Measurements from ENCODE around the gene FHAD1. TPM values are rescaled to one million over a fixed set of nuclear protein-coding genes. Genes with fewer than 3 reads are reported as not detected.

The FHAD1 gene
- total RNA-seq, 2 experiments from 2014 or later: not detected

GRCh38 chr1:15408890-15409387 is 161.9 kb downstream of the FHAD1 start:
- ChIA-PET CTCF (interaction anchor here (1.2 kb wide), 1 partner anchor 15 kb away, joined by 3 read pairs; no protein-coding TSS in a partner anchor), POLR2A (no interaction called here)
- Mint-ChIP-seq H3K27me3 (peaks cover 32% of the 10 kb centered on the region), H3K36me3 (ENCODE audit: low read depth) (peaks cover 12% of the 10 kb centered on the region), H3K27ac (no peak overlapping the region), H3K4me1 (peaks cover 32% of the 10 kb centered on the region), H3K4me3 (peak overlapping the region; percentile 64), H3K9me3 (no peaks in the 10 kb centered on the region)
- DNase-seq: no peak

- no peaks in the 10 kb centered on the region for H3K9me3 Mint-ChIP-seq
- H3K27ac Mint-ChIP-seq: peak within 1 kb of the TSS; percentile 90
- peak within 1 kb of the TSS; percentile 90 for H3K4me3 Mint-ChIP-seq
- H3K36me3 Mint-ChIP-seq (ENCODE audit: low read depth): peaks cover 17% of the 10 kb centered on the region
- ChIA-PET CTCF (interaction anchor here (0.6 to 1.5 kb wide), 2 partner anchors 12 to 351 kb away, joined by 3 to 6 read pairs; no protein-coding TSS in a partner anchor), POLR2A (interaction anchor here (0.5 kb wide), 1 partner anchor 319 kb away, joined by 3 read pairs; no protein-coding TSS in a partner anchor)
- peaks cover 38% of the 10 kb centered on the region for H3K4me1 Mint-ChIP-seq
- peaks cover 32% of the 10 kb centered on the region for H3K27me3 Mint-ChIP-seq
- DNase-seq: peak; percentile 86
These were observed 162.6 kb downstream of the FHAD1 start, which contains the start of gene EFHD2 for GRCh38 chr1:15409388-15410222. EFHD2 (plus strand) TSS chr1:15409888; CDS start chr1:15409972, 84 bp downstream.

- peaks cover 30% of the 10 kb centered on the region for H3K27me3 Mint-ChIP-seq
- peaks cover 46% of the 10 kb centered on the region for H3K4me1 Mint-ChIP-seq
- no peaks in the 10 kb centered on the region for H3K9me3 Mint-ChIP-seq
- H3K4me3 Mint-ChIP-seq: peak overlapping the region; percentile 90
- peak overlapping the region; percentile 87 for H3K27ac Mint-ChIP-seq
- peak; percentile 23 for DNase-seq
- H3K36me3 Mint-ChIP-seq (ENCODE audit: low read depth): peaks cover 24% of the 10 kb centered on the region
- CTCF ChIA-PET: interaction anchor here (0.5 to 1.7 kb wide), 5 partner anchors 9 to 868 kb away, joined by 3 to 6 read pairs (median 4); no protein-coding TSS in a partner anchor
- POLR2A ChIA-PET: interaction anchor here (0.5 kb wide), 1 partner anchor 320 kb away, joined by 3 read pairs; no protein-coding TSS in a partner anchor
These were observed 163.3 kb downstream of the FHAD1 start for GRCh38 chr1:15410223-15410883.

- CTCF ChIA-PET: interaction anchor here (0.5 to 2.1 kb wide), 5 partner anchors 9 to 867 kb away, joined by 3 to 8 read pairs (median 4); no protein-coding TSS in a partner anchor
- Mint-ChIP-seq H3K4me3 (peak overlapping the region; percentile 90), H3K27ac (peak overlapping the region; percentile 87)
These were observed 163.8 kb downstream of the FHAD1 start for GRCh38 chr1:15410884-15411245.

GRCh38 chr1:15411593-15412137 is 164.6 kb downstream of the FHAD1 start:
- Mint-ChIP-seq H3K36me3 (ENCODE audit: low read depth) (peaks cover 27% of the 10 kb centered on the region), H3K27me3 (peaks cover 24% of the 10 kb centered on the region)

More at GRCh38 chr1:15410884-15411245, 163.8 kb downstream of the FHAD1 start:
- H3K9me3 Mint-ChIP-seq: no peaks in the 10 kb centered on the region
- peaks cover 24% of the 10 kb centered on the region for H3K36me3 Mint-ChIP-seq (ENCODE audit: low read depth)
- no peak for DNase-seq
- peaks cover 51% of the 10 kb centered on the region for H3K4me1 Mint-ChIP-seq
- POLR2A ChIA-PET: no interaction called here
- peaks cover 28% of the 10 kb centered on the region for H3K27me3 Mint-ChIP-seq

GRCh38 chr1:15412175-15412800 is 165.3 kb downstream of the FHAD1 start:
- Mint-ChIP-seq H3K4me1 (peaks cover 65% of the 10 kb centered on the region), H3K36me3 (ENCODE audit: low read depth) (peaks cover 28% of the 10 kb centered on the region), H3K27ac (peak overlapping the region; percentile 41), H3K9me3 (no peaks in the 10 kb centered on the region), H3K4me3 (peak overlapping the region; percentile 90), H3K27me3 (peaks cover 18% of the 10 kb centered on the region)
- POLR2A ChIA-PET: no interaction called here
- CTCF ChIA-PET: interaction anchor here (0.9 to 2.1 kb wide), 6 partner anchors 9 to 260 kb away, joined by 3 to 8 read pairs (median 5); no protein-coding TSS in a partner anchor
- peak; percentile 23 for DNase-seq

More at GRCh38 chr1:15411593-15412137, 164.6 kb downstream of the FHAD1 start:
- Mint-ChIP-seq H3K4me3 (peak overlapping the region; percentile 90), H3K9me3 (no peaks in the 10 kb centered on the region), H3K4me1 (peaks cover 59% of the 10 kb centered on the region), H3K27ac (peak overlapping the region; percentile 69)
- peak; percentile 46 for DNase-seq
- ChIA-PET CTCF (interaction anchor here (1.7 to 2.1 kb wide), 4 partner anchors 9 to 88 kb away, joined by 5 to 8 read pairs (median 5); no protein-coding TSS in a partner anchor), POLR2A (no interaction called here)

- H3K4me3 Mint-ChIP-seq: no peak overlapping the region
- no peaks in the 10 kb centered on the region for H3K9me3 Mint-ChIP-seq
- ChIA-PET POLR2A (no interaction called here), CTCF (interaction anchor here (0.9 to 2.1 kb wide), 5 partner anchors 8 to 260 kb away, joined by 3 to 8 read pairs (median 5); no protein-coding TSS in a partner anchor)
- H3K36me3 Mint-ChIP-seq (ENCODE audit: low read depth): peaks cover 28% of the 10 kb centered on the region
- DNase-seq: no peak
- peaks cover 70% of the 10 kb centered on the region for H3K4me1 Mint-ChIP-seq
- H3K27ac Mint-ChIP-seq: no peak overlapping the region
- peaks cover 12% of the 10 kb centered on the region for H3K27me3 Mint-ChIP-seq
These were observed 165.8 kb downstream of the FHAD1 start for GRCh38 chr1:15412843-15413242.

- CTCF ChIA-PET: interaction anchor here (0.7 to 1.1 kb wide), 3 partner anchors 8 to 72 kb away, joined by 3 read pairs; no protein-coding TSS in a partner anchor
- peaks cover 75% of the 10 kb centered on the region for H3K4me1 Mint-ChIP-seq
- peak overlapping the region; percentile 36 for H3K27ac Mint-ChIP-seq
- no peaks in the 10 kb centered on the region for H3K9me3 Mint-ChIP-seq
- peaks cover 5% of the 10 kb centered on the region for H3K27me3 Mint-ChIP-seq
- H3K4me3 Mint-ChIP-seq: no peak overlapping the region
- POLR2A ChIA-PET: no interaction called here
- H3K36me3 Mint-ChIP-seq (ENCODE audit: low read depth): peaks cover 30% of the 10 kb centered on the region
- DNase-seq: no peak
These were observed 166.8 kb downstream of the FHAD1 start for GRCh38 chr1:15413563-15414444.

- H3K4me3 Mint-ChIP-seq: no peak overlapping the region
- POLR2A ChIA-PET: no interaction called here
- no peak for DNase-seq
- H3K4me1 Mint-ChIP-seq: peaks cover 71% of the 10 kb centered on the region
- no peaks in the 10 kb centered on the region for H3K9me3 Mint-ChIP-seq
- peaks cover 30% of the 10 kb centered on the region for H3K36me3 Mint-ChIP-seq (ENCODE audit: low read depth)
- H3K27me3 Mint-ChIP-seq: no peaks in the 10 kb centered on the region
- CTCF ChIA-PET: interaction anchor here (0.6 to 1.1 kb wide), 4 partner anchors 9 to 185 kb away, joined by 3 to 4 read pairs (median 3); no protein-coding TSS in a partner anchor
- H3K27ac Mint-ChIP-seq: no peak overlapping the region
These were observed 167.5 kb downstream of the FHAD1 start for GRCh38 chr1:15414445-15414983.

GRCh38 chr1:15417059-15417934 is 170.3 kb downstream of the FHAD1 start:
- no peaks in the 10 kb centered on the region for H3K9me3 Mint-ChIP-seq
- CTCF ChIA-PET: interaction anchor here (0.6 to 1.0 kb wide), 5 partner anchors 11 to 169 kb away, joined by 3 read pairs; no protein-coding TSS in a partner anchor
- H3K27ac Mint-ChIP-seq: peak overlapping the region; percentile 76
- H3K36me3 Mint-ChIP-seq (ENCODE audit: low read depth): peaks cover 35% of the 10 kb centered on the region
- DNase-seq: peak; percentile 43
- POLR2A ChIA-PET: interaction anchor here (0.5 kb wide), 1 partner anchor 104 kb away, joined by 3 read pairs; no protein-coding TSS in a partner anchor
- peak overlapping the region; percentile 13 for H3K4me3 Mint-ChIP-seq
- peaks cover 58% of the 10 kb centered on the region for H3K4me1 Mint-ChIP-seq
- H3K27me3 Mint-ChIP-seq: no peaks in the 10 kb centered on the region

Data from activated CD4-positive, alpha-beta T cell treated with anti-CD3 and anti-CD28 coated beads, Interleukin-2, amount 10 ng/mL, durations not matched to agents 7 days and 5 days (primary cell).